Astrocyte of the spinal cord (primary cell): ENCODE measurements around the gene HLCS.

Source experiments
- DNase-seq: peaks from one replicate; pipeline ENCODE4 v3.0.0; 2011; ENCODE audit warnings: low read depth, low spot score
- H3K4me3 ChIP-seq: 2 replicates; pipeline ENCODE4 v1.5.1; 2011; ENCODE audit warnings: low read depth, mild to moderate bottlenecking, low read length, moderate library complexity
- in situ Hi-C: cut with HindIII; loops from 2 replicates; pipeline ENCODE4 v1.10.0; 2017; ENCODE audit warnings: low sequenced_read_pairs
- TF ChIP-seq, protein P1 (sequence below): IDR thresholded peaks from 2 replicates; pipeline ENCODE4 v1.5.1; 2012; ENCODE audit warnings: low read depth, mild to moderate bottlenecking, low read length, inconsistent platforms

Gene HLCS

DNA sequence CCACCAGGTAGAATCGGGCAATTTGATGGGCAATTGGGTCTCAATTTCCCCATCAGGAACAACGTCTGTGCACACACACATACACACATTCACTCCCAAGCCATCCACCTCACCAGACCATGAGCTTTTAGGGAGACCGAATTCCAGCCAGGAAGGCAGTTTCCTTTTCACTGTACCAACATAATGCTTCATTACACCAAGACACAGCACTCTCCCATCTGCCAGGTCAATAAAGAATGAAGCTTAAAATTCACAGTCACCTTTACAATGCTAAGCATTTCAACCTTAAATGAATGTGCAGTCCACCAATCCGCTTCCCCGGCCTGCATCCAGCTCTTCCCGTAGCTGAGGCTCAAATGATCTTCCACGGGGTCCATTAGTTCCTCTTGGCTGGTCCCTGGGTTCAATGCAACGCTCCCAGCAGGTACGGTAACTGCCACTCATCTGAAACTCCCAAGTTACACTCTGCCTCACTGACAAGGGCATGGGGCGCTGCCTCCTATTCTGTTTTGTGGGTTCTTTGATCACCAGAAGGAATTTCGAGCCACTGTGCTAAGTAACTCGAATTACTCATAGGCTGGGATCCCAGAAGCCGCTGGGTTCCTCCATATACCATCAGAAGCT is 162.5 kb downstream of the HLCS start:
- H3K4me3 ChIP-seq = no peak overlapping the region
- TF ChIP-seq, protein P1, sequence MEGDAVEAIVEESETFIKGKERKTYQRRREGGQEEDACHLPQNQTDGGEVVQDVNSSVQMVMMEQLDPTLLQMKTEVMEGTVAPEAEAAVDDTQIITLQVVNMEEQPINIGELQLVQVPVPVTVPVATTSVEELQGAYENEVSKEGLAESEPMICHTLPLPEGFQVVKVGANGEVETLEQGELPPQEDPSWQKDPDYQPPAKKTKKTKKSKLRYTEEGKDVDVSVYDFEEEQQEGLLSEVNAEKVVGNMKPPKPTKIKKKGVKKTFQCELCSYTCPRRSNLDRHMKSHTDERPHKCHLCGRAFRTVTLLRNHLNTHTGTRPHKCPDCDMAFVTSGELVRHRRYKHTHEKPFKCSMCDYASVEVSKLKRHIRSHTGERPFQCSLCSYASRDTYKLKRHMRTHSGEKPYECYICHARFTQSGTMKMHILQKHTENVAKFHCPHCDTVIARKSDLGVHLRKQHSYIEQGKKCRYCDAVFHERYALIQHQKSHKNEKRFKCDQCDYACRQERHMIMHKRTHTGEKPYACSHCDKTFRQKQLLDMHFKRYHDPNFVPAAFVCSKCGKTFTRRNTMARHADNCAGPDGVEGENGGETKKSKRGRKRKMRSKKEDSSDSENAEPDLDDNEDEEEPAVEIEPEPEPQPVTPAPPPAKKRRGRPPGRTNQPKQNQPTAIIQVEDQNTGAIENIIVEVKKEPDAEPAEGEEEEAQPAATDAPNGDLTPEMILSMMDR = no peak
- DNase-seq = no peak
- in situ Hi-C loops = no loop called here

DNA sequence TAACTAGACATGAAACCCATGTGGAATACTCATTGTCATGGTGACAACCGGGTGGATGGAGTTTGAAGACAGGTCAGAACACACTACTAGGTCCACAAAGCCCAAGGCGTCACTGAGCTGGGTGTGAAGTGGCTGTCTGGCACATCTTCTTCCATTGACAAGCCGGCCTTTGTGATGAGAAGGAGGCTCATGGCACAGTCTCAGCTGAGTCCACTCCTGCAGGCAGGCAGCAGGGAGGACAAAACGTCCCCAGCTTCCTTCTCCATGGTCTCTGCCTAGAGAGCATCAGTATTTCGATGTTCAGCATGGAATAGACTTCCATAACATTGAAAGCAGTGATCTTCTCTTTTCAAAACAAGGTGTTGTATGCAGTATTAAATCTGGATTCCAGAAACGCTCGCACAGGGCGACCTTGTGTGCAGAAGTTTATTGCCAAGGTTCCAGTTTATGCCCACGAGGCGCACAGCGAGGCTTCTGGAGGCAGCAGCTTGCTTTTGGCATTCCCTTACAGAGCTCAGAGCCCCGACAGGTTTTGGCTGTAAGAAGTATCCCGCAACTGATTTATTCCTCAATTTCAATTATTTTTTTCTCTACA is 163.3 kb downstream of the HLCS start:
- TF ChIP-seq, protein P1 = no peak
- in situ Hi-C loops = no loop called here
- no peak overlapping the region for H3K4me3 ChIP-seq
- DNase-seq = no peak

GRCh38 chr21:36800734-36801133 is 165.7 kb downstream of the HLCS start:
- TF ChIP-seq, protein P1 = no peak
- DNase-seq = no peak
- in situ Hi-C loops = no loop called here
- no peak overlapping the region for H3K4me3 ChIP-seq

DNA sequence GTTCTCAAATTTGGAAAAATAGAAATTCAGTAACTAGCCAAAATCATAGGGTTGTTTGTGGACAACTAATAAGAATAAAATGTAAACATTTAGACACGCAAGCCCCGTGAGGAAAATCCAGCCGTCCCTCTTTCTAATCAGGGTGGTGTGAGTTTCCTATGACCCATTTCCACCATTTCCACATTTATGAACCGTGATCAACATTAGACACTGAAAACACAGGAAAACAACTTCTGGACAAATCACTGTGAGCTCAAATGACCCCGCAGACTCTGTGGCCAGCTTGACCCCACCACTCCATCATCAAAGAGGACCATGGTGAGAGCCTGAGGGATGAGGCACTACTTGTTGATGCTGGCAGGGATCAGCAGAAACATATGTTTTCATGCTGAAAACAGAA is 166.6 kb downstream of the HLCS start:
- in situ Hi-C loops = no loop called here
- no peak for DNase-seq
- TF ChIP-seq, protein P1 = no peak
- H3K4me3 ChIP-seq = no peak overlapping the region

DNA sequence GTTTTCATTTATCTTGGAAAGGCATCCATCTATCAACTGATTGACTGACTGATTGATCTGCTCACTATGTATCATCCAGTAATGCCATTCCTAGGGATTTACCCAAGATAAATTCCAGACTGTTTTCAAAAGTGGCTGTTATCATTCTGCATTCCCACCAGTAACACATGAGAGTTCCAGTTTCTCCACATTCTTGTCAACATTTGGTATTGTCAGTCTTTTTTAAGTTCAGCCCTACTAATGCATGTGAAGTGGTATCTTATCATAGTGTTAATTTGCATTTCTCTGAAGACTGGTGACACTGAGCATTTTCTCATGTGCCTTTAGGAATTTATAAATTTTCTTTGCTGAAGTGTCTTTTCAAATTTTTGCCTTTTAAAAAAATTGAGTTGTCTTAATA is 168.0 kb downstream of the HLCS start:
- in situ Hi-C loops = no loop called here
- TF ChIP-seq, protein P1 = no peak
- H3K4me3 ChIP-seq = no peak overlapping the region
- DNase-seq = no peak

GRCh38 chr21:36796070-36796469 is 170.4 kb downstream of the HLCS start:
- DNase-seq = no peak
- in situ Hi-C loops = no loop called here
- TF ChIP-seq, protein P1 = no peak
- H3K4me3 ChIP-seq = no peak overlapping the region
